Fibroblast of skin of back (primary cell): ENCODE results near the gene C1orf53.
"Not testable (repeated sequence)": the region's sequence is repeated elsewhere in the genome, so short reads cannot be mapped to it uniquely, and the experiment has no call there.

Experiments used
- DNase-seq: peaks from one replicate; pipeline ENCODE4 v3.0.0-alpha.2; 2013

Gene C1orf53

GRCh38 chr1:197922070-197922390 lies 19.6 kb downstream of the C1orf53 start:
- DNase-seq, result no peak

- DNase-seq, result no peak
Measured at GRCh38 chr1:197923038-197923437, 20.6 kb downstream of the C1orf53 start.

- peak; percentile 54 for DNase-seq
Measured at GRCh38 chr1:197924516-197925123, 22.2 kb downstream of the C1orf53 start.

DNA sequence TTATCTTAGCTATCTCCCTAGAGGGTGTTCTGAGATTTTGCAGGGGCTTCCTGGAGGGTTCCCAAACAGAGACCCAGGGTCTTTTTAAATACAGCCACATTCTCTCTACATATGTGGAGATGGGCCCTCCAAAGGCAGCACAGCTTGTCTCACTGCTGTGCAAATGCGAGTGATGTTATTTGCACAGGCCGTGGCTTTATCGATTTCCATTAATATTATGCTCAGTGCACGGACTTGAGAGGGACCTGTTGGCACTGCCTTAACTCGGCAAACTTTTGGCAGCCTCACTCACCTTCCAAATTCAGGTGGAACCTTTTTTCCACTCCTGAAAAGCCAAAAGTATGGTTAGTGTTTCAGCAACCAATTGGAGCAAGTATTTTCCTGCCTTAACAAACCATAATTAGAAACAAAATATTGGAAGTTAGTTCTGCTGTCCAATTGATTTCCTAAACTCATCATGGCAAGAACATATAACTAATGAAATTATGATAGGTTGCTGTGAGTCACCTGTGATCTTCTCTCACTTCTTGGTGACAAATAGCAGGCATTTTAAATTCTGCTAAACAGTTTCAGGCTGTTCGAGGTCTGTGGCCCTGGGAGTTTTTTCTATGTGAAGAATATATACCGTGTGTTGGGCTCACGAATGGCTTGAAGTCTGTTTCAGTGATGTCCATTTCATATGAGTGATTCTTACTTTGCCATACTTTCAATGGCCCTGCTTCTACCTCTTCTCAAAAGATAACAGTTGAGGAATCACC lies 25.7 kb downstream of the C1orf53 start:
- no peak for DNase-seq

GRCh38 chr1:197928849-197929336 lies 26.5 kb downstream of the C1orf53 start:
- DNase-seq, result no peak

GRCh38 chr1:197933016-197933415 lies 30.6 kb downstream of the C1orf53 start:
- no peak for DNase-seq

- no peak for DNase-seq
Measured at GRCh38 chr1:197933647-197934046, 31.2 kb downstream of the C1orf53 start.

DNA sequence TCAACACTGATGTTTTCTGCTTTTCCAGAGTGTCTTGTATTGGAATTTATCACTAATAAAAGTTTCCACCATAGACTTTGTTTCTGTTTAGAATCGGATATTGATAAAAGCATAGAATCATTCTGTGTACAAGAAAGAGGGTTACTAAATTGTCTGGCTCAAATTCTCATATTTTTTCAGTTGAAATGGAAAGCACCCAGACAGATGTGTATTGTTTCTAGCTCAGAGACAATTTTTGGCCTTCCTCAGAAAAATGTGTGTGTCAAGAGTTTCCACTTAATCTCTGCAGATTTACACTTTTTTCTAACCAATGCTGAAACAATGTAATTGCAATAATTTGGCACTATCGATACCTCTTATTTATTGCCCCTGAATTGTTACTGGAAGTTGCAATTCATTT lies 35.0 kb downstream of the C1orf53 start:
- DNase-seq, result no peak

- DNase-seq, result no peak
Measured at GRCh38 chr1:197937892-197938291, 35.5 kb downstream of the C1orf53 start.

DNA sequence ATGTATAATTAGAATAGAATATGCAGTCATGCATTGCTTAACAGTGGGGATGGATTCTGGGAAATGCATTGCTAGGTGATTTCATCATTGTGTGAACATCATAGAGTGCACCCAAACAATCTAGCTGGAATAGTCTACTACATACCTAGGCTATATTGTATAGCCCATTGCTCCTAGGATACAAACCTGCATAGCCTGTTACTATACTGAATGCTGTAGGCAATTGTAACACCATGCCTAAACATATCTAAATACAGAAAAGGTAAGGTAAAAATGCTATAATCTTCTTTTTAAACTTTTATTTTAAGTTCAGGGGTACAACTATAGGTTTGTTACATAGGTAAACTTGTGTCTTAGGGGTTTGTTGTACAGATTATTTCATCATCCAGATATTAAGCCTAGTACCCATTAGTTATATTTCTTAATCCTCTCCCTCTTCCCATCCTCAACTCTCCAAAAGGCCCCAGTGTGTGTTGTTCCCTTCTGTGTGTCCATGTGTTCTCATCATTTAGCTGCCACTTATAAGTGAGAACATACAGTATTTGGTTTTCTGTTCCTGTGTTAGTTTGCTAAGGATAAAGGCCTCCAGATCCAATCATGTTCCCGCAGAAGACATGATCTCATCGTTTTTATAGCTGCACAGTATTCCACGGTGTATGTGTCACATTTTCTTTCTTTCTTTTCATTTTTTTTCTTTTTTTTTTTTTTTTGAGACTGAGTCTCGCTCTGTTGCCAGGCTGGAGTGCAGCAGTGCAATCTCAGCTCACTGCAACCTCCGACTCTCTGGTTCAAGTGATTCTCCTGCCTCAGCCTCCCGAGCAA lies 36.9 kb downstream of the C1orf53 start:
- DNase-seq, result peak; percentile 40

GRCh38 chr1:197942042-197942441 lies 39.6 kb downstream of the C1orf53 start:
- DNase-seq, result no peak

DNA sequence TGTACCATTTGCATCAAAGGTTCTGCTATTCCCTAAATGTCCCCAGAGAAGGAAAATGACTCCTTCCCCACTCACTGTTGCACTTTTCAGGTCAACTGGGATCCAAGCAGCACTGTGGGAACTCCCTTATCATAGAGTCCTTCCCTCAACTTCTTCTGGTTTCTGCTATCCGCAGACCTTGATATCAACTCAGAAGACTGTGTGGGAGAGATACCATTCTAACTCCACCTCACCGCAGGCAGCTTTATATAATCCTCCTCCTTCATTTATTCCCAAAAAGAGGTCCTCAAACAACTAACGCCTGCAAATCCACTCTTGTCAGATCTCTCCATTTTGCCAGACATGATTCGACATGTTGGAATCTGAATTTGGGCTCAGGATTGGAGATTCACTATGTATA lies 42.1 kb downstream of the C1orf53 start:
- DNase-seq, result no peak

- no peak for DNase-seq
Measured at GRCh38 chr1:197948926-197949899, 46.8 kb downstream of the C1orf53 start.

DNA sequence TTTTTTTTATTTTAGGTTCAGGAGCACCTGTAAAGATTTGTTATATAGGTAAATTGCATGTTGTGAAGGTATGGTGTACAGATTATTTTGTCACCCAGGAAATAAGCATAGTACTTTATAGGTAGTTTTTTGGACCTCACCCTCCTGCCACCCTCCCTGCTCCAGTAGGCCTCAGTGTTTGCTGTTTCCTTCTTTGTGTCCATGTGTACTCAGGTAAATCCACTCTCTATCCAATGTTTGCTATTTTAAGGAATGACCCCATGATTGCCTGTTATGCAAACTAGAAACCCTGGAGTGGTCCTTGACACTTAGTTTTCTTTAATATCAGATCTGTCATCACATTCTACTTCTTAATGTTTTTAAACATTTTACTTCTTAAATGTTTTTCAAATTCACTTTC lies 48.7 kb downstream of the C1orf53 start:
- no peak for DNase-seq

DNA sequence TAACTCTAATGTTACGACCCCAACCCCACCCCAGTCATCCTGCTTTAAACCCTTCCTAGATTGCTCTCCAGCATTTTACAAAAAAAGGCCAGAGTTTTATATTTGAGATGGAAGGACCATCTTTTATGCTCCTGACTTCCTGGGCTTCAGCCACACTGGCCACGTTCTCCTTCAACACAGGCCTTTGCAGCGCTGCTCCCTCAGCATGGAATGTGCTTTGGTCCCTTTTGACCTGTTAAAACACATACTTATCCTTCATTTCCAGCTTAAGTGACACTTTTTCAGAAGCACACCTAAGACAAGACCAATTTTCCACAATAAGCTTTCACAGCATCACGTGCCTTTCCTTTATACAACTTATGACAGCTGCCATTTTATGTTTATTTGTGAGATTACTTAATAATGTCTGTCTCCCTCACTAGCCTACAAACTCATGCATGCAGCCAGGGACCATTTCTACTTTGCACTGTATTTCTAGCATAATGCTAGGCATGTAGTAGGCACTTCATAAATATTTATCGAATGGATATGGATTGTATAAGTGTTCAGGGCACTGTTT lies 49.3 kb downstream of the C1orf53 start:
- DNase-seq, result no peak

GRCh38 chr1:197953472-197953871 lies 51.0 kb downstream of the C1orf53 start:
- not testable (repeated sequence) for DNase-seq

DNA sequence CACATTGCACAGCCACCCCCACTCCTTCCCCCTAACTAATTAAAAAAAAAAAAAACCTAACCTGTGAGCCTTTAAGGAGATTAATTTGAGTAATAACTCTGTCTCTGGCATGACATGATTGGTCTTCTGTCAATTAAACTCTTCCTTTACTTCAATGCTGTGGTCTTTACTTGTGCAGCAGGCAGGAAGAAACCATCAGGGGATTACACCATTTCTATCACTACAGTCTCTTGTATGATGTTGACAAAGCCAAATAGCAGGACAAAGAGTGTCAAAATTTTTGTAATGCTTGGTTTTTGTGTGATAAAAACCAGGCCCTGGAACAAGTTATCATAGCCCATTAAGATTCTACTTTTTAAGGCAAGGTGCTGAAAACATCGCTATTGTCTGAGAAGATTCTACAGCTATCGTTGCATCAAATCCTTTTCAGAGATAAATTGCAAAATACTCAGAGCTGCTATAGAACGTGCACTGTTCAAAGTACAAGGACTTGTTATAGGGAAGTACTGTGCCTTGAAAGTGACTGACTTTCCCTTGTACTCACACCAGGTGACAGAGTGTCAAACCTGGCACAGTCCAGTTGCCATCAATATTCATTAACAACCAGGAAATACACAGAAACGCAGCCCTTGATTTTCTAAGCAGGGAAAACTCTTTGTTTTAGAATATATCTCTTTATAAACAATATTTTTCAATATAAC lies 52.4 kb downstream of the C1orf53 start:
- no peak for DNase-seq

- peak; percentile 28 for DNase-seq
Measured at GRCh38 chr1:197955486-197956394, 53.3 kb downstream of the C1orf53 start.
